Activated CD4-positive, alpha-beta T cell treated with anti-CD3 and anti-CD28 coated beads for 24 hours (primary cell): ENCODE results near the gene ACYP2.

Source experiments
- DNase-seq, 2 donors: peaks; one replicate each; pipeline ENCODE4 v3.0.0-alpha.2; 2020; ENCODE audit warnings: low read depth in 2 of 2

ACYP2 gene

GRCh38 chr2:54149638-54150441, 34.4 kb downstream of the ACYP2 start:
- DNase-seq, result no peak

DNA sequence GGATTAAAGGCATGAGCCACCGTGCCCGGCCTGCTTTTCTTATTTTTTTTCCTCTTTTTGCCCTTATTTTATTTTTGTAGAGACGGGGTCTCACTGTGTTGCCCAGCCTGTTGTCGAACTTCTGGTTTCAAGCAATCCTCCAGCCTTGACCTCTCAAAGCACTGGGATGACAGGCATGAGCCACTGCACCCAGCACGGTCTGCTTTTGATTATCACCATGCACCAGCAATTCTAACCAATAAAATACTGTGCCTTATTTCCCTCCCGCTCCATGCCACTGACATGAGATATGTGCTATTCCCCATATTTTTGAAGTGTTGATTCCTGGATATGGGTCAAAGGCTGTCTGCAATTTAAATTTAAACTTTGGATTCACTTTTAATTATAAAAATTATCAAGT, 42.9 kb downstream of the ACYP2 start:
- no peak for DNase-seq

DNA sequence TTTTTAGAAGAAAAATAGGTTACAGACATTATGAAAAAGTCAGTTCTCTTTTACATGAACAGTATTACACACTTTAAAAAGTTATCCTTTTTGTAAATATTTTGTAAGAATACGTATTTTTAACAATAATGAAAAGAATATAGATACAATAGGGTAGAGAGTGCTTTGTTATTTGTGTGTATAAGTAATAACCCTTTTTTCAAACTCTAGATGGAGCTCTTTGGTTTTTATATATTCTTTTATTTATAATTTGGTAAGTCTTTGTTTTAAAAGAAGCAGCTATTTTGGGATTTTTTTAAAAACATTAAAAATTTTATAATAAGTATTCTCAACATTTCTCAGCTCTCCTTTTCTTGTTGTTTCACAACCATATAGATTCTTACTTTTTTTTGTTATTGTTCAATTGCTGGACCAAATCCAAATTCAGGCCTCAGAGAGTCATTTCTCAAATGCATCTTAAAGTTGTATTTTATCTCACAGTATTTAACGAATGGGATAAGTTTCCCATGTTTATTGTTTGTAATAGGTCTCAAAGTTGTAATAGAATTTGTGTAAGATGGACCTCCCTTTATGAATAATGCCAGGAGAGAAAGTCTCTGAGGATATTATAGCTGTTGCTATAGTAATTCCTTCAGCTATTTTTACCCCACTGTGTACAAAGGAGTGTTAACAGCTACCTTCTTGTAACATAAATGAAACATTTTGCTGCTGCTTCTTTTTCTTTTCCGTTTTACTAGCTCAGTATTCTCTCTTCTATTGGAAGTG, 46.4 kb downstream of the ACYP2 start:
- DNase-seq, result no peak

GRCh38 chr2:54164106-54164505, 48.7 kb downstream of the ACYP2 start:
- no peak for DNase-seq

DNA sequence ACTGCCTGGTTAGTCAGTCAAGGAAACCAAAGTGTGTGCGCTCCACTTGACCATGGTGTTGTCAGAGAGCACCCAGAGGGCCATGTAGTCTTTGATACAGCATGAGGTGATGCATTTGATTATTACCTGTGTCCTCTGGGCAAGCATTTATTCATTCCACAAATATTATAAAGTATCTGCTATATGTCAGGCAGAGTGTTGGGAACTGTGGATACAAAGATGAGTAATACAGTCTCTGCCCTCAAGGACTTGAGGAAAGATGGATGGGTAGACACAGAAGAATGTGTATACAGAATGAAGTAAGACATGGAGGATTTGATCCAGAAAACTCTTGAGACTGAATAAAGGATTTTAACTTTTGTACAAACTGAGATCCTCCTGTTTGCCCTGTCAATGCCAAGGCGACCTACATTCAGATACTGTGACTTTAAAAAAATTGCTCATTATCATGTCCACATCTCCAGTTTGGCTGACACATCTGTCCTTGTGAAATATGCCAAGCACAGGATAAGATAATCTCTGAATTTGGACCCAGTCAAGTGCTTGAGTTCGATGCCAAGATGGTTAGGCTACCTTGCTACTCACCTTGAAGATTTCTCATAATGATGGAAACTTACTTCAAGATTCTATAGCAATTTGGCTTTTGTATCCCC, 50.8 kb downstream of the ACYP2 start:
- no peak for DNase-seq

DNA sequence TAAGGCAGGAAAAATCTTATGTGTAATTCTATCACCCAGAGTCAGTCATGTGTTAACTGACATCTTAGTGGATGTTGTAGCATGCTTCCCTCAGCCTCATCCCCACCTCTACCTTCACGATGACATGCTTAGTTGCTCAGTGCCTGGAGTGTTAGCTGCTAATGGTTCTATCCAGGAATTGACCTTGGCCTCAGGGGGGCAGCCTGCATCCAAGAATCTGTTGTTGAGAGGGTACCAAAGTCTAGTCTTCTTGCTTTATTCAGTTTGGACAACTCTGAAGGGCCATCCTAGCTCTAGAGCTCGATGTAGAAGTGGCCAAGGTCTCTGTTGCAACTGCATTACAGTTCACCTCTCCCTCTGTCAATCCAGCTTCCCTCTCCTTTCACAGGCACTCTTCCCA, 61.2 kb downstream of the ACYP2 start:
- DNase-seq, result no peak

GRCh38 chr2:54183281-54183680, 67.9 kb downstream of the ACYP2 start:
- no peak for DNase-seq

- DNase-seq, result no peak
Measured at GRCh38 chr2:54183972-54184371, 68.6 kb downstream of the ACYP2 start.

DNA sequence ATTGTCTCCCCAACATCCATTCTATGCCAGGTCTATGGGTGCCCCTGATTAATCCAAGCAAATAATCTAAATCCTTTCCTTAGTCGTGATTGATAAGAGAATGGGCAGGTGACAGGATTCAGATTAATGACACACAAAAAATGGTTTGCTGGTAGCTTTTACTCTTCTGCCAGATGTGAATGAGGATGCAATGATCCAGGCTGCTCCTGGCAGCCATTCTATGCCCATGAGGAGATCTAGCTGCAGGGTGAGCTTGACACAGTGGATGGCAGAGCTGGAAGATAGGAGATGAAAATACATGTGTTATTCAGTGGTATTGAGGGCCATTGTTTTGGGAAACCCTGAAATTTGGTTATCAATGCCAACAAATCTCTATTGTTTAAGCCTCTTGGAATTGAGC, 69.7 kb downstream of the ACYP2 start:
- DNase-seq, result no peak

- no peak for DNase-seq
Measured at GRCh38 chr2:54187331-54187730, 71.9 kb downstream of the ACYP2 start.

- no peak for DNase-seq
Measured at GRCh38 chr2:54189539-54189938, 74.1 kb downstream of the ACYP2 start.

- DNase-seq, result no peak
Measured at GRCh38 chr2:54191361-54192135, 76.1 kb downstream of the ACYP2 start.

GRCh38 chr2:54194761-54195750, 79.6 kb downstream of the ACYP2 start:
- no peak for DNase-seq

DNA sequence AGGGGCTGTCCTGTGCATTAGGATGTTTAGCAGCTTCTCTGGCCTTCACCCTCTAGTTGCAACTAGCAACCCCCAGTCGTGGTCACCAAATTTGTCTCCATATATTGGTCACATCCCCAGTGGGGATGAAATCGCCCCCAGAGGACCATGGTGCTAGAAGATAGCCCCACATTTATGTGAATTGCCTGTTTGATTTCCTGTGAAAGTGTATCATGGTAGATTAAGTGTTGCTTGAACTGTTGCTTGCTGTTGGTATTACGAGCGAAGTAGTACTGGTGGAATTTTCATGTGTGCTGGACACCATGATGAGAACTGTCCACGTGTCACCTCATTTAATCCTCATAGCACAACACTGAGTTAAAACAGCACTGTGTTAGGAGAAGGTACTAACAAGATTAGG, 81.2 kb downstream of the ACYP2 start:
- no peak for DNase-seq

DNA sequence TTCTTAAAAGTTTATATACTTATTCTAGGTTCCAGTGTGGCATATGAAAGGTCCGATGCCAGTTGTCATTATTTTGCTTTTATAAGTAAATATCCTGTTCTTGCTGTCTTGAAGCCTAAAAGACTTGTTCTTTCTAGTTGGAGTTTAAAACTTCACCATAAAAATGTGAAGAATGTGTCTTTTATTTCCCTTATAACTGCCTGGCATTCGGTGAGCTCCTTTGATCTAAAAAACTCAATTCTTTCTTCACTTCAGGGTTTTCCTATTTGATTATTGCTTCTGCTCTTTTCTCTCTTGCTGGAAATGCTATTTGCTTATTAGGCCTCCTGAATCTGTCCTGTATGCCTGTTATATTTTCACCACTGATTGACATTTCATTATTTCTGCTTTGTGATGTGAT, 89.1 kb downstream of the ACYP2 start:
- no peak for DNase-seq

DNA sequence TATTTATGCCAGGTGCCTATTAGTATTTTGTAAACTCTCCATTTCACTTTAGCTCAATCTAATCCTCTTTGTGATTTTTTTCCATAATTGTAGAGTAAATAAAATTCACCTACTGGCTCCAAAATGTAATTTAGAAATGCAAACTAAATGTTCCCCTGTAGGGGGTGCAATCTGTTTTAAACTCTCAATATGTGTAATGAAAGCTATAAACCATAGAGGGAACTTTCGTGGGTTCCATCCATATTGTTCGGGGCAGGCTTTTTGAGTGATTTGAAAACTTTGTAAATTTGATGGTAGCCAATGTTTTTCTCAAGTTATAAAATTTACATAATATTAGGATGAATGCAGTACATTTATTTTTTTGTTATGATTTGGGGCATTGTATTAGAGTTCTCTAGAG, 91.2 kb downstream of the ACYP2 start:
- DNase-seq, result no peak

- no peak for DNase-seq
Measured at GRCh38 chr2:54207666-54208195, 92.3 kb downstream of the ACYP2 start.

DNA sequence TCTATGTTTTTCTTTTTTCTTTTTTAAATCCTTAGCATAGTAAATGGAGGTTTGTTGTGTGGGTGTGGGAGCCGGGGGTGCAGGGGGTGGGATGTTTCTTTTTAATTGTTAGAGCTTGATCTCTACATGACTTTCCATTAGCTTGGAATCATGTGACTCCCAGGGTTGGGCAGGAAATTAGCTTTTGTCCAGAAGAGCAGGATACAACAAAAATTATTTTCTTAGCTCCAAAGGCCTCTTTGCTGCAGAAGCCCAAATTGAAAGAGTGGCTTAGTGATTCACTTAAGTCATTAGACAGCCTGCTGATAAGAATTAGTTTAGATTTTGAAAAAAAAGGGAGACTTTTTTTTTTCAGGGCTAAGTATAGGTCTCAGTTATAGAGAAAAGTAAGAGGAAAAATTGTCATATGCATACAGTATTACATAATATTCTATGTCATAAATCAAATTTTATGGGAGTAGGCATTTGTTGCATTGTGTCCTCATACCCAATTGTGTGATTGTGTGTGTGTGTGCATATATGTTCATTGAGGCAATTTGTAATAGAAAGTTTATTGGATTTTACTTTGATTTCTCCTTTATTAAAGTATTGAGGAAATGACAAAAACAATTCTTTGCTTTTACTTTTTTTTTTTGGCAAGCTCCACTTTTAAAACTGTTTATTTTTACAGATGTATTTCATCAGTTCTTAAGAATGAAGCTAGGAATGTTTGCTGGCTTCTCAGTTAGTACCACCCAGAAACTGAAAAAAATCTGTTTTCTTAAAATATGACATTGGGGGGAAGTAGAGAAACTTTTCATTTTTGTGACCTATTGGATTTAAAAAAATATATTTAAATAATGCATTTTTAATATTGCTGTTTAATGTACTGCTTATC, 93.2 kb downstream of the ACYP2 start:
- no peak for DNase-seq

- DNase-seq, result no peak
Measured at GRCh38 chr2:54209379-54209778, 94.0 kb downstream of the ACYP2 start.
